OCI-LY7 (cell line): ENCODE data around the gene PPP2R3B. TPM values are rescaled to one million over a fixed set of nuclear protein-coding genes. Genes with fewer than 3 reads are reported as not detected.
"Not testable (repeated sequence)": the region's sequence is repeated elsewhere in the genome, so short reads cannot be mapped to it uniquely, and the experiment has no call there.

Experiments
- BruUV-seq: library from RNA; stranded (reverse); fragments of 400-500 nt; replicated peaks from 2 replicates; lab custom pipeline; 2021; lab: Mats Ljungman, UMichigan
- CTCF ChIA-PET: fragments of 300-600 bp; sonication (Branson Sonifier 250); formaldehyde crosslinking; loops from one replicate; lab custom pipeline; 2022; ENCODE audit warnings: antibody characterized with exemption; ENCODE audit not compliant: unreplicated experiment; lab: Charles Lee
- POLR2A ChIA-PET: fragments of 300-600 bp; sonication (Branson Sonifier 250); formaldehyde crosslinking; loops from one replicate; lab custom pipeline; 2022; ENCODE audit warnings: antibody characterized with exemption; lab: Charles Lee
- DNase-seq: peaks from one replicate; pipeline ENCODE4 v3.0.0-alpha.2; 2015; ENCODE audit warnings: low spot score
- H2AFZ ChIP-seq: fragments of 200-600 bp; sonication (generic), shearing (Covaris generic); 2 replicates; pipeline ENCODE4 v1.6.1; 2014; ENCODE audit warnings: mild to moderate bottlenecking, antibody characterized with exemption, low read length, moderate library complexity
- H3K27ac ChIP-seq: fragments of 200-600 bp; sonication (generic); 2 replicates; pipeline ENCODE4 v1.5.1; 2014; ENCODE audit warnings: mixed run types, low read depth, mild to moderate bottlenecking, moderate library complexity, low read length, inconsistent platforms; ENCODE audit not compliant: poor library complexity, severe bottlenecking
- H3K36me3 ChIP-seq: fragments of 200-600 bp; sonication (generic); 2 replicates; pipeline ENCODE4 v1.6.1; 2014; ENCODE audit warnings: mild to moderate bottlenecking, antibody characterized with exemption, low read length, moderate library complexity, mixed read lengths; ENCODE audit not compliant: insufficient read depth
- H3K4me1 ChIP-seq: fragments of 200-600 bp; sonication (generic); 2 replicates; pipeline ENCODE4 v1.5.1; 2014; ENCODE audit warnings: mild to moderate bottlenecking, low read length; ENCODE audit not compliant: insufficient read depth, poor library complexity, severe bottlenecking
- H3K4me2 ChIP-seq: fragments of 200-600 bp; sonication (generic); 2 replicates; pipeline ENCODE4 v1.6.1; 2014; ENCODE audit warnings: mild to moderate bottlenecking, low read length
- H3K4me3 ChIP-seq: fragments of 200-600 bp; sonication (generic); 2 replicates; pipeline ENCODE4 v1.5.1; 2014; ENCODE audit warnings: mild to moderate bottlenecking, low read depth, low read length; ENCODE audit not compliant: poor library complexity, severe bottlenecking
- H3K79me2 ChIP-seq: fragments of 200-600 bp; sonication (generic); 2 replicates; pipeline ENCODE4 v1.6.1; 2016; ENCODE audit warnings: low read depth, mild to moderate bottlenecking, low read length, moderate library complexity, mixed read lengths; ENCODE audit not compliant: insufficient read depth
- H3K9me2 ChIP-seq: fragments of 200-600 bp; sonication (generic); 2 replicates; pipeline ENCODE4 v1.6.1; 2016; ENCODE audit warnings: mild to moderate bottlenecking, low read length, mixed read lengths; ENCODE audit not compliant: insufficient read depth
- H3K9me3 ChIP-seq: fragments of 200-600 bp; sonication (generic); 2 replicates; pipeline ENCODE4 v1.6.1; 2014; ENCODE audit warnings: mild to moderate bottlenecking, mixed run types, low read length, mixed read lengths
- H4K20me1 ChIP-seq: fragments of 200-600 bp; sonication (generic); 2 replicates; pipeline ENCODE4 v1.6.1; 2014; ENCODE audit warnings: mild to moderate bottlenecking, antibody characterized with exemption, low read length, moderate library complexity, mixed read lengths; ENCODE audit not compliant: insufficient read depth
- CTCF ChIP-seq: fragments of 200-600 bp; sonication (generic); conservative IDR thresholded peaks from 2 replicates; pipeline ENCODE4 v1.5.1; 2014; ENCODE audit warnings: mild to moderate bottlenecking, antibody characterized with exemption, low read length, moderate library complexity, mixed read lengths
- EZH2phosphoT487 ChIP-seq: fragments of 200-600 bp; sonication (generic); IDR thresholded peaks from 2 replicates; pipeline ENCODE4 v1.6.1; 2018; ENCODE audit warnings: low read depth, borderline replicate concordance, mild to moderate bottlenecking, mixed run types, antibody characterized with exemption, low read length, moderate library complexity, mixed read lengths
- intact Hi-C: fragments of 100-400 bp; cut with micrococcal nuclease; formaldehyde crosslinking; loops from one replicate; pipeline ENCODE4 v1.10.0; 2022; ENCODE audit not compliant: unreplicated experiment
- total RNA-seq, 2 experiments: library from RNA; depleted of rRNA in 1 of 2; stranded (reverse); fragments of >200 nt in 1 of 2; shearing (Covaris generic) in 1 of 2; gene quantifications; 2 replicates each; pipeline ENCODE4 v1.2.3, GENCODE V29; 2014 to 2022

Gene PPP2R3B
- total RNA-seq, 2 experiments from 2014 or later: 270 to 342 TPM

GRCh38 chrX:308821-309520 lies 77.7 kb downstream of the PPP2R3B start:
- Histone ChIP-seq H3K9me2 (no peaks in the 10 kb centered on the region), H2AFZ (no peak overlapping the region), H3K9me3 (no peaks in the 10 kb centered on the region), H3K27ac (no peak overlapping the region), H3K36me3 (peaks cover 82% of the 10 kb centered on the region), H4K20me1 (no peaks in the 10 kb centered on the region; the same call in 1 of the 2 replicates), H3K4me1 (no peaks in the 10 kb centered on the region), H3K79me2 (peaks cover 3% of the 10 kb centered on the region; the same call in 1 of the 2 replicates), H3K4me2 (no peak overlapping the region), H3K4me3 (no peak overlapping the region)
- no peak for DNase-seq
- no TSS peak for BruUV-seq
- intact Hi-C loops: no loop called here
- CTCF ChIA-PET: no interaction called here
- POLR2A ChIA-PET: no interaction called here
- no peak for TF ChIP-seq CTCF
- no peak for TF ChIP-seq EZH2phosphoT487

DNA sequence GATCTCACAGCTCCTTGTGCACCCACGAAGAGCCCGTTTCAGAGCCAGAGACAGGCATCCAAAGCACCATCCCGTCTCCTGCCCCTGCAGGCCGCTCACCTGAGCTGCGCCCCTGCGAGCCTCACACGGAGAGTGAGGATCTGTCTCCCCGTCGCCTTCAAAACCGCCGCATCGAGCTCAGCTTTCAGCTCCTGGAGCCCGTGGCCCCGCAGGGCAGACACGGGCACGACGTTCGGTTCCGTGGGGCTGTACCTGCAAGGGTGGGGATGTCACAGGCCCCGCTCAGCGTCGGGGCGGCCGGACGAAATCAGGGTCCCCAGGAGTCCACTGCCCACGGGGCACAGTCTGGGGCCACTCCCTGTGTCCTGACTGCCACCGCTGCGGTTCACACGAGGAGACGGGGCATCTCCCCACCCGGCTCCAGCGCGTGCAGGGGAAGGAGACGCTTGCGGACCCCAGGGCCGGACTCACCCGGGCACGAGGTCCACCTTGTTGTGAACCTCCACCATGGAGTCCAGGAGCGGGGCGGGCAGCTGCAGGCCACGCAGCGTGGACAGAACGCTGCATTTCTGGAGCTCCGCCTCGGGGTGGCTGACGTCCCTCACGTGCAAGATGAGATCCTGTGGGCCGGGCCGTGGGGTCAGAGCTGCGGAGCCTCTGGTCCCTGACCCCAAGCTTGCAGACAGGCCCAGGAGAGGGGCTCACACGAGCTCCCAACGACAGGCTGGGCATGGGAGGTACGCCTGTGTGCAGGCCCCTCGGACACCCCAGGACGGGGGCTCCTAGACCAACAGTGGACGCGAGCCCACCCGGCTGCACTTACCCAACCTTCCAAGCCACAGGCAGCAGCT lies 79.2 kb downstream of the PPP2R3B start:
- ChIA-PET CTCF (no interaction called here), POLR2A (no interaction called here)
- DNase-seq: no peak
- peaks cover 80% of the 10 kb centered on the region for H3K36me3 ChIP-seq
- no peak for TF ChIP-seq CTCF
- TF ChIP-seq EZH2phosphoT487: no peak
- H4K20me1 ChIP-seq: no peaks in the 10 kb centered on the region; the same call in 1 of the 2 replicates
- H3K27ac ChIP-seq: no peak overlapping the region
- no peaks in the 10 kb centered on the region for H3K9me2 ChIP-seq
- peaks cover 3% of the 10 kb centered on the region; the same call in 1 of the 2 replicates for H3K79me2 ChIP-seq
- no peak overlapping the region for H3K4me2 ChIP-seq
- H3K4me3 ChIP-seq: no peak overlapping the region
- BruUV-seq: no TSS peak
- H3K4me1 ChIP-seq: no peaks in the 10 kb centered on the region
- H3K9me3 ChIP-seq: no peaks in the 10 kb centered on the region
- intact Hi-C loops: no loop called here
- no peak overlapping the region for H2AFZ ChIP-seq

- H3K4me2 ChIP-seq, H3K27ac ChIP-seq, H3K79me2 ChIP-seq, H4K20me1 ChIP-seq, intact Hi-C loops, H3K4me1 ChIP-seq, BruUV-seq, DNase-seq, H3K4me3 ChIP-seq, CTCF ChIA-PET, POLR2A ChIA-PET, H3K9me3 ChIP-seq, H3K9me2 ChIP-seq, H2AFZ ChIP-seq: not testable (repeated sequence)
- H3K36me3 ChIP-seq: peaks cover 80% of the 10 kb centered on the region
Measured at GRCh38 chrX:306614-307251, 80.0 kb downstream of the PPP2R3B start.

- H3K4me3 ChIP-seq, H3K9me2 ChIP-seq, H2AFZ ChIP-seq, POLR2A ChIA-PET, H3K4me1 ChIP-seq, H3K9me3 ChIP-seq, CTCF ChIA-PET, H3K4me2 ChIP-seq, BruUV-seq, H3K79me2 ChIP-seq, H3K27ac ChIP-seq, H4K20me1 ChIP-seq, DNase-seq, intact Hi-C loops: not testable (repeated sequence)
- peaks cover 80% of the 10 kb centered on the region for H3K36me3 ChIP-seq
Measured at GRCh38 chrX:305781-306613, 80.7 kb downstream of the PPP2R3B start.
